IMR-90 (cell line): ENCODE data around the gene VPS25. TPM values are rescaled to one million over a fixed set of nuclear protein-coding genes. Genes with fewer than 3 reads are reported as not detected.

Experiments used
- ATAC-seq: fragments of 200-7000 bp; cut with Tn5 transposase; 2 replicates; pipeline ENCODE4 v1.9.1; 2020; ENCODE audit warnings: low read depth, mild to moderate bottlenecking, moderate library complexity
- BruUV-seq: library from RNA; stranded (reverse); fragments of 400-500 nt; replicated peaks from 2 replicates; lab custom pipeline; 2021; lab: Mats Ljungman, UMichigan
- CTCF ChIA-PET: fragments of 300-600 bp; formaldehyde crosslinking; extraction: SDS; loops from one replicate; lab custom pipeline; 2021; ENCODE audit warnings: antibody characterized with exemption; lab: Yijun Ruan, JAX
- POLR2A ChIA-PET: fragments of 300-600 bp; sonication (Branson Sonifier 250); formaldehyde crosslinking; loops from one replicate; lab custom pipeline; 2022; ENCODE audit warnings: antibody characterized with exemption; ENCODE audit not compliant: unreplicated experiment; lab: Charles Lee
- DNase-seq: peaks from one replicate; pipeline ENCODE4 v3.0.0; 2013
- H2AFZ ChIP-seq: replicated peaks from 2 replicates; pipeline ENCODE3; 2013; ENCODE audit warnings: low read length, mild to moderate bottlenecking; ENCODE audit not compliant: poor library complexity
- H2AK5ac ChIP-seq: 2 replicates; pipeline ENCODE4 v1.6.1; 2013; ENCODE audit warnings: low read depth, low read length, inconsistent platforms
- H2AK9ac ChIP-seq: replicated peaks from 2 replicates; pipeline ENCODE3; 2013; ENCODE audit warnings: mild to moderate bottlenecking, low read depth, low read length, moderate library complexity; ENCODE audit not compliant: poor library complexity
- H2BK120ac ChIP-seq: 2 replicates; pipeline ENCODE4 v1.6.1; 2013; ENCODE audit warnings: low read depth, low read length, inconsistent platforms
- H2BK15ac ChIP-seq: 3 replicates; pipeline ENCODE4 v1.6.1; 2013; ENCODE audit warnings: low read depth, low read length, inconsistent platforms
- H2BK20ac ChIP-seq: 2 replicates; pipeline ENCODE4 v1.6.1; 2013; ENCODE audit warnings: low read depth, mild to moderate bottlenecking, inconsistent platforms, low read length, moderate library complexity
- H2BK5ac ChIP-seq: 2 replicates; pipeline ENCODE4 v1.6.1; 2013; ENCODE audit warnings: mild to moderate bottlenecking, low read depth, low read length, inconsistent platforms; ENCODE audit not compliant: poor library complexity, severe bottlenecking
- H3K14ac ChIP-seq: replicated peaks from 2 replicates; pipeline ENCODE4 v1.6.1; 2013; ENCODE audit warnings: low read depth, low read length, inconsistent platforms
- H3K18ac ChIP-seq: 2 replicates; pipeline ENCODE4 v1.6.1; 2013; ENCODE audit warnings: low read depth, low read length, control low read depth
- H3K23ac ChIP-seq: 2 replicates; pipeline ENCODE4 v1.6.1; 2013; ENCODE audit warnings: low read depth, low read length, inconsistent platforms
- H3K27ac ChIP-seq: 2 replicates; pipeline ENCODE4 v1.5.1; 2013; ENCODE audit warnings: mild to moderate bottlenecking, control low read depth, low read length; ENCODE audit not compliant: insufficient read depth
- H3K27me3 ChIP-seq: 2 replicates; pipeline ENCODE4 v1.6.1; 2013; ENCODE audit warnings: low read length; ENCODE audit not compliant: control insufficient read depth, insufficient read depth
- H3K36me3 ChIP-seq: 2 replicates; pipeline ENCODE4 v1.6.1; 2013; ENCODE audit warnings: low read length, mixed read lengths; ENCODE audit not compliant: control insufficient read depth, insufficient read depth
- H3K4ac ChIP-seq: 2 replicates; pipeline ENCODE4 v1.6.1; 2013; ENCODE audit warnings: low read depth, low read length, inconsistent platforms
- H3K4me1 ChIP-seq: 2 replicates; pipeline ENCODE4 v1.6.1; 2013; ENCODE audit warnings: low read length, mixed read lengths; ENCODE audit not compliant: control insufficient read depth, insufficient read depth
- H3K4me2 ChIP-seq: 2 replicates; pipeline ENCODE4 v1.6.1; 2013; ENCODE audit warnings: low read depth, mild to moderate bottlenecking, control low read depth, low read length, moderate library complexity
- H3K4me3 ChIP-seq: 2 replicates; pipeline ENCODE4 v1.5.1; 2013; ENCODE audit warnings: low read depth, mild to moderate bottlenecking, control low read depth, low read length, moderate library complexity; ENCODE audit not compliant: insufficient read depth
- H3K56ac ChIP-seq: 2 replicates; pipeline ENCODE4 v1.6.1; 2013; ENCODE audit warnings: low read length, inconsistent platforms; ENCODE audit not compliant: insufficient read depth; ENCODE audit errors: extremely low read depth
- H3K79me1 ChIP-seq, 2 experiments: 2 replicates each; pipeline ENCODE4 v1.6.1; 2013; ENCODE audit warnings: low read length in 2 of 2, inconsistent platforms in 1 of 2, low read depth in 1 of 2
- H3K9ac ChIP-seq: 2 replicates; pipeline ENCODE4 v1.6.1; 2013; ENCODE audit warnings: low read depth, low read length, control low read depth
- H3K9me1 ChIP-seq: 2 replicates; pipeline ENCODE4 v1.6.1; 2013; ENCODE audit warnings: low read length, inconsistent platforms; ENCODE audit not compliant: insufficient read depth
- H3K9me3 ChIP-seq: 2 replicates; pipeline ENCODE4 v1.6.1; 2013; ENCODE audit warnings: low read length; ENCODE audit not compliant: control insufficient read depth, insufficient read depth
- H4K20me1 ChIP-seq: 2 replicates; pipeline ENCODE4 v1.6.1; 2013; ENCODE audit warnings: low read length, inconsistent platforms; ENCODE audit not compliant: insufficient read depth
- H4K5ac ChIP-seq: 2 replicates; pipeline ENCODE4 v1.6.1; 2013; ENCODE audit warnings: mild to moderate bottlenecking, low read depth, low read length, control low read depth
- H4K8ac ChIP-seq, 2 experiments: 2 replicates each; pipeline ENCODE4 v1.6.1; 2013; ENCODE audit warnings: low read depth in 2 of 2, low read length in 2 of 2, control low read depth in 1 of 2, inconsistent platforms in 1 of 2
- H4K91ac ChIP-seq: 2 replicates; pipeline ENCODE4 v1.6.1; 2013; ENCODE audit warnings: low read depth, low read length, inconsistent platforms; ENCODE audit not compliant: insufficient read depth
- MXI1 ChIP-seq: IDR thresholded peaks from 2 replicates; pipeline ENCODE4 v1.6.1; 2012; ENCODE audit warnings: low read depth, mild to moderate bottlenecking, low read length, moderate library complexity, borderline replicate concordance
- RAD21 ChIP-seq: IDR thresholded peaks from 2 replicates; pipeline ENCODE4 v1.6.1; 2012; ENCODE audit warnings: low read length, improper control_type of control experiment
- SMC3 ChIP-seq: fragments of 150-350 bp; IDR thresholded peaks from 2 replicates; pipeline ENCODE4 v1.6.1; 2016; ENCODE audit warnings: low read depth, mild to moderate bottlenecking, antibody characterized with exemption, low read length, moderate library complexity
- WGBS, 2 experiments: methylation state at CpG; one replicate each; pipeline versions ENCODE4 v1.1.5 to v1.1.7; 2013; ENCODE audit warnings: missing lambda C conversion rate in 2 of 2; ENCODE audit not compliant: insufficient read length in 1 of 2; ENCODE audit errors: extremely low coverage in 2 of 2; 5-methylcytosine and 5-hydroxymethylcytosine counted together
- dilution Hi-C: fragments of 300-500 bp; cut with HindIII; formaldehyde crosslinking; loops from one replicate; pipeline ENCODE4 v1.14.3; 2018; ENCODE audit warnings: low sequenced_read_pairs; ENCODE audit not compliant: unreplicated experiment
- in situ Hi-C: fragments of 300-500 bp; cut with MboI; formaldehyde crosslinking; loops from 3 replicates; pipeline ENCODE4 v1.14.3; 2019; ENCODE audit warnings: low sequenced_read_pairs, inconsistent platforms, mixed read lengths
- intact Hi-C: fragments of 100-400 bp; cut with micrococcal nuclease; formaldehyde crosslinking; loops from 2 replicates; pipeline ENCODE4 v1.10.0; 2022
- polyA plus RNA-seq, 3 experiments: library from polyadenylated mRNA; depleted of rRNA; stranded (reverse); fragments of >200 nt; gene quantifications; 2 replicates each; pipeline ENCODE4 v1.2.3, GENCODE V29; 2012; ENCODE audit warnings: low replicate concordance in 1 of 3
- total RNA-seq: library from RNA; depleted of rRNA; stranded (reverse); fragments of >200 nt; gene quantifications from 2 replicates; pipeline ENCODE4 v1.2.3, GENCODE V29; 2012
- TF ChIP-seq, protein P1 (sequence below): conservative IDR thresholded peaks from 2 replicates; pipeline ENCODE4 v1.5.1; 2012; ENCODE audit warnings: mild to moderate bottlenecking, low read depth, low read length, improper control_type of control experiment

The VPS25 gene
- total and polyA plus RNA-seq, 2 of the 4 experiments (the other 2 are of a cell fraction), result 71.3 to 130 TPM

DNA sequence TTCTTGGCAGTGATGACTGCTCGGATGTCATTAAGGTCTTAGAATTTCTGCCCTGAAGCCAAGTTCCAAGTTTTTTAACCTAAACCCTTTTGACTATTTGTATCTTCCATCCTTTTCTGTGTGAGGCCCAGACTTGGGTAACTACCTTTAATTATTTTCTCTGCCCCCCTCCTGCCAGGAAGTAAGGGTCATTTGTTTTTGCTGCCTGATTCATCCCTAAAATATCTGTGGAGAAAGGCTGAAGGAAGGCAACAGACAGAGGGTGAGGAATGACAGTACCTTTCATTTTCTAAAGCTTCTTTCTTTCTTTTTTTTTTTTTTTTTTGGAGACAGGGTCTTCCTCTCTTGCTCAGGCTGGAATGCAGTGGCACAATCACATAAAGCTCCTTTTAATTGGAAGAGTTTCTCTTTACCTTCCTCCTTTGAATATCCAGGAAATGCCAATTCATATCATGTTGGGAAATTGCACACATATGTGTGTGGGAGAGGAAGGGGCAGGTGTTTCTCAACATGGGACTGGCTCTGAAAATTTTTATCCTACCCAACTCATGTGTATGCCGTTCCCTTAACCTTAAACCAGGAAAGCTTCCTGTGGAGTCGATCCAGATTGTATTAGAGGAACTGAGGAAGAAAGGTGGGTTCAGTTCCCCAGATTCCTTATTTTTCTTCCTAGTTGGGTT, 957 bp downstream of the VPS25 start:
- H2AK9ac ChIP-seq, result peak overlapping the region; percentile 97
- TSS peak; percentile 77 for BruUV-seq
- peak; percentile 40 for ATAC-seq
- DNase-seq, result peak; percentile 55
- peak overlapping the region; percentile 90 for H2AFZ ChIP-seq
- no peaks in the 10 kb centered on the region for H4K20me1 ChIP-seq
- peak overlapping the region; percentile 76 for H3K14ac ChIP-seq
- peak overlapping the region; percentile 96 for H3K4ac ChIP-seq
- WGBS, 2 experiments, result no CpG with 5 or more reads among the region's 3 CpGs
- peak overlapping the region; percentile 75 for H2BK120ac ChIP-seq
- POLR2A ChIA-PET, result no interaction called here
- TF ChIP-seq RAD21 (no peak), SMC3 (no peak), MXI1 (no peak)
- TF ChIP-seq, protein P1, sequence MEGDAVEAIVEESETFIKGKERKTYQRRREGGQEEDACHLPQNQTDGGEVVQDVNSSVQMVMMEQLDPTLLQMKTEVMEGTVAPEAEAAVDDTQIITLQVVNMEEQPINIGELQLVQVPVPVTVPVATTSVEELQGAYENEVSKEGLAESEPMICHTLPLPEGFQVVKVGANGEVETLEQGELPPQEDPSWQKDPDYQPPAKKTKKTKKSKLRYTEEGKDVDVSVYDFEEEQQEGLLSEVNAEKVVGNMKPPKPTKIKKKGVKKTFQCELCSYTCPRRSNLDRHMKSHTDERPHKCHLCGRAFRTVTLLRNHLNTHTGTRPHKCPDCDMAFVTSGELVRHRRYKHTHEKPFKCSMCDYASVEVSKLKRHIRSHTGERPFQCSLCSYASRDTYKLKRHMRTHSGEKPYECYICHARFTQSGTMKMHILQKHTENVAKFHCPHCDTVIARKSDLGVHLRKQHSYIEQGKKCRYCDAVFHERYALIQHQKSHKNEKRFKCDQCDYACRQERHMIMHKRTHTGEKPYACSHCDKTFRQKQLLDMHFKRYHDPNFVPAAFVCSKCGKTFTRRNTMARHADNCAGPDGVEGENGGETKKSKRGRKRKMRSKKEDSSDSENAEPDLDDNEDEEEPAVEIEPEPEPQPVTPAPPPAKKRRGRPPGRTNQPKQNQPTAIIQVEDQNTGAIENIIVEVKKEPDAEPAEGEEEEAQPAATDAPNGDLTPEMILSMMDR, result no peak
- peak overlapping the region; percentile 98; the same call in 2 of the 3 replicates for H2BK15ac ChIP-seq
- H4K8ac ChIP-seq, result peak overlapping the region; percentile 81 to 97
- H3K9ac ChIP-seq, result peak overlapping the region; percentile 97
- peaks cover 7% of the 10 kb centered on the region; the same call in 1 of the 2 replicates for H3K9me1 ChIP-seq
- H3K4me2 ChIP-seq, result peak overlapping the region; percentile 90
- dilution Hi-C loops, result no loop called here
- peak overlapping the region; percentile 92; the same call in 1 of the 2 replicates for H4K5ac ChIP-seq
- H3K4me1 ChIP-seq, result peaks cover 2% of the 10 kb centered on the region; the same call in 1 of the 2 replicates
- peak overlapping the region; percentile 97 for H3K56ac ChIP-seq
- intact Hi-C loops, result no loop called here
- H3K18ac ChIP-seq, result peak overlapping the region; percentile 21; the same call in 1 of the 2 replicates
- H3K79me1 ChIP-seq, result peaks cover 16 to 36% of the 10 kb centered on the region in 2 experiments; a peak in 3 of 4 replicates
- peak overlapping the region; percentile 84 for H3K4me3 ChIP-seq
- peak overlapping the region; percentile 64 for H2BK20ac ChIP-seq
- H3K9me3 ChIP-seq, result no peaks in the 10 kb centered on the region
- H3K36me3 ChIP-seq, result peaks cover 22% of the 10 kb centered on the region
- H3K27ac ChIP-seq, result peak overlapping the region; percentile 96
- in situ Hi-C loops, result no loop called here
- H2AK5ac ChIP-seq, result peak overlapping the region; percentile 94
- peak overlapping the region; percentile 61 for H3K23ac ChIP-seq
- CTCF ChIA-PET, result interaction anchor here (0.6 kb wide), 1 partner anchor 223 kb away, joined by 3 read pairs; no protein-coding TSS in a partner anchor
- no peaks in the 10 kb centered on the region for H3K27me3 ChIP-seq
- peak overlapping the region; percentile 90 for H2BK5ac ChIP-seq
- peak overlapping the region; percentile 95 for H4K91ac ChIP-seq
